ENCODE results near the gene IL10.

Gene IL10

GRCh38 chr1:206772243-206772937 is at the start of gene IL10:
Gene IL10 (minus strand): TSS chr1:206772494. CDS start chr1:206772435, 59 bp downstream.
- DNase-seq (ENCODE audit: low read depth in 2 of 2): no peak

GRCh38 chr1:206821493-206821892 is 49.2 kb upstream of the IL10 start:
- no peak for DNase-seq (ENCODE audit: low read depth in 2 of 2)

- DNase-seq (ENCODE audit: low read depth in 2 of 2): no peak
Observed at GRCh38 chr1:206816390-206817287, 44.3 kb upstream of the IL10 start.

GRCh38 chr1:206814716-206815341 is 42.5 kb upstream of the IL10 start:
- DNase-seq (ENCODE audit: low read depth in 2 of 2): no peak

- no peak for DNase-seq (ENCODE audit: low read depth in 2 of 2)
Observed at GRCh38 chr1:206812471-206812870, 40.2 kb upstream of the IL10 start.

GRCh38 chr1:206809504-206810084 is 37.3 kb upstream of the IL10 start:
- no peak for DNase-seq (ENCODE audit: low read depth in 2 of 2)

GRCh38 chr1:206808615-206809014 is 36.3 kb upstream of the IL10 start:
- no peak for DNase-seq (ENCODE audit: low read depth in 2 of 2)

GRCh38 chr1:206805357-206805756 is 33.1 kb upstream of the IL10 start:
- DNase-seq (ENCODE audit: low read depth in 2 of 2): no peak

GRCh38 chr1:206804156-206804737 is 32.0 kb upstream of the IL10 start:
- no peak for DNase-seq (ENCODE audit: low read depth in 2 of 2)

- DNase-seq (ENCODE audit: low read depth in 2 of 2): peak; percentile 58 to 74
Observed at GRCh38 chr1:206803221-206803730, 31.0 kb upstream of the IL10 start.

- DNase-seq (ENCODE audit: low read depth in 2 of 2): no peak
Observed at GRCh38 chr1:206802401-206802800, 30.1 kb upstream of the IL10 start.

GRCh38 chr1:206801467-206801866 is 29.2 kb upstream of the IL10 start:
- no peak for DNase-seq (ENCODE audit: low read depth in 2 of 2)

GRCh38 chr1:206800891-206801290 is 28.6 kb upstream of the IL10 start:
- DNase-seq (ENCODE audit: low read depth in 2 of 2): no peak

- DNase-seq (ENCODE audit: low read depth in 2 of 2): no peak
Observed at GRCh38 chr1:206800411-206800810, 28.1 kb upstream of the IL10 start.

- DNase-seq (ENCODE audit: low read depth in 2 of 2): no peak
Observed at GRCh38 chr1:206799311-206799710, 27.0 kb upstream of the IL10 start.

- no peak for DNase-seq (ENCODE audit: low read depth in 2 of 2)
Observed at GRCh38 chr1:206798384-206798996, 26.2 kb upstream of the IL10 start.

- no peak for DNase-seq (ENCODE audit: low read depth in 2 of 2)
Observed at GRCh38 chr1:206797534-206798383, 25.5 kb upstream of the IL10 start.

- DNase-seq (ENCODE audit: low read depth in 2 of 2): no peak
Observed at GRCh38 chr1:206796981-206797402, 24.7 kb upstream of the IL10 start.

- no peak for DNase-seq (ENCODE audit: low read depth in 2 of 2)
Observed at GRCh38 chr1:206796116-206796515, 23.8 kb upstream of the IL10 start.

- DNase-seq (ENCODE audit: low read depth in 2 of 2): peak; percentile 56 to 74
Observed at GRCh38 chr1:206794294-206794908, 22.1 kb upstream of the IL10 start.

Data from stimulated activated CD8-positive, alpha-beta memory T cell treated with anti-CD3 and anti-CD28 coated beads, Interleukin-7, amount 100 ng/mL, for 4 hours (primary cell).